Left ventricle myocardium inferior (tissue), 1 donor: ENCODE measurements around the gene MSANTD2. TPM values are rescaled to one million over a fixed set of nuclear protein-coding genes. Genes with fewer than 3 reads are reported as not detected.

Experiments used
- DNase-seq: peaks from one replicate; pipeline ENCODE4 v3.0.0-alpha.2; 2020
- H3K27ac ChIP-seq: fragments of 200-600 bp; replicated peaks from 2 replicates; pipeline ENCODE4 v1.8.0; 2021
- H3K27me3 ChIP-seq: fragments of 200-600 bp; 2 replicates; pipeline ENCODE4 v1.8.0; 2021; ENCODE audit warnings: low read depth
- H3K36me3 ChIP-seq: fragments of 200-600 bp; 2 replicates; pipeline ENCODE4 v1.8.0; 2021
- H3K4me1 ChIP-seq: fragments of 200-600 bp; 2 replicates; pipeline ENCODE4 v1.8.0; 2021
- H3K4me3 ChIP-seq: fragments of 200-600 bp; 2 replicates; pipeline ENCODE4 v1.8.0; 2021; ENCODE audit warnings: mild to moderate bottlenecking, moderate library complexity
- H3K9me3 ChIP-seq: fragments of 200-600 bp; replicated peaks from 2 replicates; pipeline ENCODE4 v1.8.0; 2021
- intact Hi-C: fragments of 100-400 bp; cut with micrococcal nuclease; formaldehyde crosslinking; loops from one replicate; pipeline ENCODE4 v1.11.0; 2022
- total RNA-seq: library from RNA; stranded (reverse); fragmentation: NEBNext Ultra II Directional; extraction: Animal tissue kit (Norgen Biotek cat#: 25700); gene quantifications from one replicate; pipeline ENCODE4 v1.2.1, GENCODE V29; 2021
- TF ChIP-seq, protein P1 (sequence below): fragments of 200-600 bp; IDR thresholded peaks from 2 replicates; pipeline ENCODE4 v1.8.0; 2021; ENCODE audit warnings: antibody characterized with exemption, mild to moderate bottlenecking, borderline replicate concordance
- donor health status: DM: no; HTN: yes; CAD: no; lungs with severe emphysema.

The MSANTD2 gene
- total RNA-seq, 1 donor from 2014 or later, result 2.7 TPM

DNA sequence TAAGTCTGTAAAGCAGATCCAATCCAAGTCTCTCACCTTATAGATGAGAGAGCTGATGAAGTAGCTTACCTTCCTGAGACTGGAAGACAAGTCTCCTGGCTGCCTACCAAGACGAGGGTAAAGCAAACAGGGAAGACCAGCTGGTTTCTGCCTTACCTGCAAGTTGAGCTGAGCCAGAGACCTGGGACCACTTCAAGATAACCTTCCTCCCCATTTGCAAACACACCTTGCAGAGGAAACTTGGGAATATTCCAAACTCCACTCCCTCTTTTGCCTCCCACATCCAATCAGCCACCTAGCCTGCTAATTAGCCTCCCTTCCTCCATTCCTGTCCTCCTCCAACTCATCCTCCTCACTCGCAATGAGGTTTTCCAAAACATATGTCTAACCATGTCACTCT, 41.6 kb upstream of the MSANTD2 start:
- Histone ChIP-seq H3K27me3 (peaks cover 93% of the 10 kb centered on the region), H3K36me3 (no peaks in the 10 kb centered on the region), H3K4me1 (peaks cover 29% of the 10 kb centered on the region), H3K27ac (no peak overlapping the region), H3K9me3 (no peaks in the 10 kb centered on the region), H3K4me3 (no peak overlapping the region)
- TF ChIP-seq, protein P1, sequence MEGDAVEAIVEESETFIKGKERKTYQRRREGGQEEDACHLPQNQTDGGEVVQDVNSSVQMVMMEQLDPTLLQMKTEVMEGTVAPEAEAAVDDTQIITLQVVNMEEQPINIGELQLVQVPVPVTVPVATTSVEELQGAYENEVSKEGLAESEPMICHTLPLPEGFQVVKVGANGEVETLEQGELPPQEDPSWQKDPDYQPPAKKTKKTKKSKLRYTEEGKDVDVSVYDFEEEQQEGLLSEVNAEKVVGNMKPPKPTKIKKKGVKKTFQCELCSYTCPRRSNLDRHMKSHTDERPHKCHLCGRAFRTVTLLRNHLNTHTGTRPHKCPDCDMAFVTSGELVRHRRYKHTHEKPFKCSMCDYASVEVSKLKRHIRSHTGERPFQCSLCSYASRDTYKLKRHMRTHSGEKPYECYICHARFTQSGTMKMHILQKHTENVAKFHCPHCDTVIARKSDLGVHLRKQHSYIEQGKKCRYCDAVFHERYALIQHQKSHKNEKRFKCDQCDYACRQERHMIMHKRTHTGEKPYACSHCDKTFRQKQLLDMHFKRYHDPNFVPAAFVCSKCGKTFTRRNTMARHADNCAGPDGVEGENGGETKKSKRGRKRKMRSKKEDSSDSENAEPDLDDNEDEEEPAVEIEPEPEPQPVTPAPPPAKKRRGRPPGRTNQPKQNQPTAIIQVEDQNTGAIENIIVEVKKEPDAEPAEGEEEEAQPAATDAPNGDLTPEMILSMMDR, result no peak
- intact Hi-C loops, result no loop called here
- DNase-seq, result no peak

DNA sequence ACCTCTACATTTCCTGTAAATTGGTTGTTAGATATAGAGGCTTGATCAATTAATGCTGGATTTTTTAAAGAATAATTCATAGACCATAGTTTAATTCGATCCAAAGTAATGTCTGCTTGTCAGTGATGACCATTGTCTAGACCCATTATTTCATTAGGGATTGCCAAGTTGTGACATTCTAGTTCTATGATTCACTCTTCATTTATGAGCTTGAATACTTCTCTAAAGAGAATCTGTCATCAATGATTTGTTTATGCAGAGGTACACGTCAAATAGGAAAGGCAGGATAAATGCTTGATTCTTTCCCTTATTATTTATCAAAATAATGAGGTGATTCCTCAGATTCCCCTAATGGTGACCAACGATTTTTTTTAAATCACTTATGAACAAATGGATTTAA, 41.0 kb upstream of the MSANTD2 start:
- Histone ChIP-seq H3K27me3 (peaks cover 87% of the 10 kb centered on the region), H3K4me3 (no peak overlapping the region), H3K4me1 (peaks cover 33% of the 10 kb centered on the region), H3K9me3 (no peaks in the 10 kb centered on the region), H3K27ac (no peak overlapping the region), H3K36me3 (no peaks in the 10 kb centered on the region)
- no peak for DNase-seq
- intact Hi-C loops, result no loop called here
- TF ChIP-seq, protein P1, result no peak

DNA sequence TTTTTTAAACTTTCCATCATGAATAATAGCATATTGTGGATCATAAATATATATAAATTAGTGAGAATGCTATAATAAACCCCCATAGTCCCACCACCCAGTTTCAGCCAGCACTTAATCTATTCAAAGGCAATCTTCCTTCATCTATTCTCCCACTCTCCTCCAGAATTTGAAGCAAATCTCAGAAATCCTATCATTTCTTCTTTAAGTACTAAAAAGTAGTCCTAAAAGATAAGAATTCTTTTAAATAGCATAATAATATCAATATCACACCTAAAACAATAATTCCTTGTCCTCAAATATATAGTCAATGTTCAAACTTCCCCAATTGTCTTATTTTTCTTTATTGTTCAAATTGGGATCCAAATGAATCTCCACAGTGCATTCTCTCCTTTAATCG, 40.5 kb upstream of the MSANTD2 start:
- intact Hi-C loops, result no loop called here
- Histone ChIP-seq H3K9me3 (no peaks in the 10 kb centered on the region), H3K27ac (no peak overlapping the region), H3K4me3 (no peak overlapping the region), H3K36me3 (no peaks in the 10 kb centered on the region), H3K27me3 (peaks cover 83% of the 10 kb centered on the region), H3K4me1 (peaks cover 34% of the 10 kb centered on the region)
- no peak for DNase-seq
- TF ChIP-seq, protein P1, result no peak

DNA sequence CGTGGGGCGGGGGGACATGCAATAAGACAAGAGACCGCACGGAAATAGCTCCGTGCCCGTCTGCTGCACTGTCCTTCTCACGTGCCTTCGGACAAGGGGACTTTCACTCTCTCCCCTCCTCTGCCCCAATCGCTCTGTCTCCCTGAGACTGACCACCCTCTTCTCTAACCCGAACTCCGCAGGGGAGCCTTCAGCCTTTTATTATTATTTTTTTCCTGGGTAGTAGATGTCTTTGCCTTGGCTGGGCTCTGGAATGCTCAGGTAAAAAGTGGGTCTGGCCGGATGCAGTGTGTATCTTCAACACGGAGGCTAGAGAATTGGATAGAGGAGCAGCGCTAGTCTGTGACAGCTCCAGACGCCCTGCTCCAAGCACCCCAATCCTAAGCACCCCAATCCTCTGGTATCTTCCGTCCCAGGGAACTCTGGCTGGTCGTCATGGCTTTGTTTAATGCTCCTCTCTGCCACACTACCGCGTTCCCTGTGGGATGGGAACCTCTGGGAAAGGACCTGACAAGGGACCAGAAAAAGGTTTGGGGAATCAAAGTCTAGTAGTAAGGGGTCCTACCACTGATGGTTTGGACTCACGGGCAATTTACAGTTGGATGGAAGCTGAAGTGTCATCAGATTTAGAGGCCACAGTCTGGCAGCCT, 39.9 kb upstream of the MSANTD2 start:
- H3K27me3 ChIP-seq, result peaks cover 83% of the 10 kb centered on the region
- peaks cover 34% of the 10 kb centered on the region for H3K4me1 ChIP-seq
- no peaks in the 10 kb centered on the region for H3K9me3 ChIP-seq
- no peak overlapping the region for H3K27ac ChIP-seq
- no peaks in the 10 kb centered on the region for H3K36me3 ChIP-seq
- intact Hi-C loops, result loop anchor here (5.0 to 10.0 kb wide), 2 partner anchors 75 to 173 kb away; partner anchors contain the start of gene ESAM
- H3K4me3 ChIP-seq, result peak overlapping the region; percentile 60
- no peak for DNase-seq
- TF ChIP-seq, protein P1, result no peak

DNA sequence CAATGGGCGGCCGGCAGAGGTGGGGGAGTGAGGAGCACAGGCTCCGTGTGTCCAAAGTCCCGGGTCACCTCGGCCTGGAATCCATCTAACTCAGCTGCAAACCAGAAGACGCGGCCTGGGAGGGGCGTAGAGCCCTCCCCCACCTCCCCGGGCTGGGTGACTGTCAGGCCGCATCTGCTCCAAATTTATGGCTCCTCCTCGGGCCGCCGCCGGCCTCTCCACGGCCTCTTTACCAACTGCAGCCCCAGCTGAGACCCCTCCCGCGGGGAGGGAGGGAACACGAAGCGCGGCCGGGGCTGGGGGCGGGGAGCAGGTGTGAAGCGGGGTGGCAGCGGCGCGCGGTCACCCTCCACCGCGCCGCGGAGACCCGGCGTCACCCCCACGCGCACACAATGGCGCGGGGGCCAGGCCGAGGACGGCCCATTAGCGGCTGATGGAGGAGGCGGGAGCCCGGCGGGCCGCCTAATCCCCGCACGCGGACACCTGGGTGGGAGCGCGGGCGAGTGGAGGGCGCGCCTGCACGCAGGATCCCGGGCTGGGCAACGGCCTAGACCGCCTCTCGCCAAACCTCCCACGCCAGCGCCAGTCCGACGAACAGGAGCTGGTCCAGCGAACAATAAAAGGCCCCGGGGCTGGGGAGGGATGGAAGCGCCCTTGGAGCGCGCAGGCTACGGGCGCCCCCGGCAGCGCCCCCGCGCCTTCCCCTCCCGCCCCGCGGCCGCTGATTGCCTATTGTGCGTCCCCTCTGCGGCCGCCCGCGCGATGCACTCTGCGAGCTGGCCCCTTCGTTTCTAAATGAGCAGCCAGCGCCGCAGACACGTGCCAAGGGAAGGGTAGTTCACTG, 39.1 kb upstream of the MSANTD2 start:
- no peaks in the 10 kb centered on the region for H3K36me3 ChIP-seq
- H3K9me3 ChIP-seq, result no peaks in the 10 kb centered on the region
- H3K4me3 ChIP-seq, result peak overlapping the region; percentile 60
- DNase-seq, result no peak
- H3K27ac ChIP-seq, result no peak overlapping the region
- intact Hi-C loops, result loop anchor here (5.0 to 10.0 kb wide), 2 partner anchors 75 to 172 kb away; partner anchors contain the start of gene ESAM
- TF ChIP-seq, protein P1, result no peak
- peaks cover 79% of the 10 kb centered on the region for H3K27me3 ChIP-seq
- H3K4me1 ChIP-seq, result peaks cover 34% of the 10 kb centered on the region
